ENCODE data around the gene ARPC2.

Gene ARPC2

GRCh38 chr2:218217360-218218267 lies 625 bp downstream of the ARPC2 start:
- DNase-seq (ENCODE audit: low read depth in 2 of 2): peak; percentile 35 to 37

- DNase-seq (ENCODE audit: low read depth in 2 of 2): no peak
Observed at GRCh38 chr2:218218268-218219185, 1.5 kb downstream of the ARPC2 start.

- no peak for DNase-seq (ENCODE audit: low read depth in 2 of 2)
Observed at GRCh38 chr2:218219934-218220333, 2.9 kb downstream of the ARPC2 start.

- DNase-seq (ENCODE audit: low read depth in 2 of 2): no peak
Observed at GRCh38 chr2:218221000-218221399, 4.0 kb downstream of the ARPC2 start.

- DNase-seq (ENCODE audit: low read depth in 2 of 2): no peak
Observed at GRCh38 chr2:218223046-218223445, 6.1 kb downstream of the ARPC2 start.

- DNase-seq (ENCODE audit: low read depth in 2 of 2): no peak
Observed at GRCh38 chr2:218224186-218224585, 7.2 kb downstream of the ARPC2 start.

- no peak for DNase-seq (ENCODE audit: low read depth in 2 of 2)
Observed at GRCh38 chr2:218226903-218227302, 9.9 kb downstream of the ARPC2 start.

GRCh38 chr2:218228366-218229090 lies 11.5 kb downstream of the ARPC2 start:
- no peak for DNase-seq (ENCODE audit: low read depth in 2 of 2)

- no peak for DNase-seq (ENCODE audit: low read depth in 2 of 2)
Observed at GRCh38 chr2:218229239-218229638, 12.2 kb downstream of the ARPC2 start.

- no peak for DNase-seq (ENCODE audit: low read depth in 2 of 2)
Observed at GRCh38 chr2:218229851-218230250, 12.9 kb downstream of the ARPC2 start.

GRCh38 chr2:218230882-218231281 lies 13.9 kb downstream of the ARPC2 start:
- DNase-seq (ENCODE audit: low read depth in 2 of 2): no peak

- no peak for DNase-seq (ENCODE audit: low read depth in 2 of 2)
Observed at GRCh38 chr2:218233543-218233942, 16.6 kb downstream of the ARPC2 start.

- no peak for DNase-seq (ENCODE audit: low read depth in 2 of 2)
Observed at GRCh38 chr2:218234521-218234920, 17.5 kb downstream of the ARPC2 start.

- no peak for DNase-seq (ENCODE audit: low read depth in 2 of 2)
Observed at GRCh38 chr2:218235017-218235416, 18.0 kb downstream of the ARPC2 start.

- no peak for DNase-seq (ENCODE audit: low read depth in 2 of 2)
Observed at GRCh38 chr2:218236829-218237228, 19.8 kb downstream of the ARPC2 start.

- no peak for DNase-seq (ENCODE audit: low read depth in 2 of 2)
Observed at GRCh38 chr2:218238887-218239286, 21.9 kb downstream of the ARPC2 start.

- DNase-seq (ENCODE audit: low read depth in 2 of 2): no peak
Observed at GRCh38 chr2:218244204-218244603, 27.2 kb downstream of the ARPC2 start.

GRCh38 chr2:218244665-218245064 lies 27.7 kb downstream of the ARPC2 start:
- DNase-seq (ENCODE audit: low read depth in 2 of 2): no peak

- DNase-seq (ENCODE audit: low read depth in 2 of 2): no peak
Observed at GRCh38 chr2:218245214-218245613, 28.2 kb downstream of the ARPC2 start.

- no peak for DNase-seq (ENCODE audit: low read depth in 2 of 2)
Observed at GRCh38 chr2:218249691-218250090, 32.7 kb downstream of the ARPC2 start.

- no peak for DNase-seq (ENCODE audit: low read depth in 2 of 2)
Observed at GRCh38 chr2:218252509-218253231, 35.7 kb downstream of the ARPC2 start.
